Measurements from ENCODE around the gene PHPT1.
"Not testable (repeated sequence)": the region's sequence is repeated elsewhere in the genome, so short reads cannot be mapped to it uniquely, and the experiment has no call there.

PHPT1 gene

GRCh38 chr9:136821826-136822544 is 27.2 kb upstream of the PHPT1 start:
- no peak for DNase-seq

GRCh38 chr9:136823136-136824046 is 25.8 kb upstream of the PHPT1 start:
- DNase-seq = peak in 1 of 56 donors; percentile 23

- no peak for DNase-seq
These were observed 24.5 kb upstream of the PHPT1 start for GRCh38 chr9:136824496-136825225.

GRCh38 chr9:136825295-136826187 is 23.7 kb upstream of the PHPT1 start:
- no peak for DNase-seq

- DNase-seq = no peak
These were observed 23.0 kb upstream of the PHPT1 start for GRCh38 chr9:136826188-136826541.

- no peak for DNase-seq
These were observed 22.3 kb upstream of the PHPT1 start for GRCh38 chr9:136826703-136827582.

- no peak for DNase-seq
These were observed 21.3 kb upstream of the PHPT1 start for GRCh38 chr9:136827794-136828473.

GRCh38 chr9:136828474-136829140 is 20.6 kb upstream of the PHPT1 start:
- DNase-seq = no peak

GRCh38 chr9:136829412-136829811 is 19.8 kb upstream of the PHPT1 start:
- no peak for DNase-seq

GRCh38 chr9:136829981-136830885 is 19.0 kb upstream of the PHPT1 start:
- DNase-seq = no peak

GRCh38 chr9:136831002-136831719 is 18.0 kb upstream of the PHPT1 start:
- no peak for DNase-seq

GRCh38 chr9:136831720-136832104 is 17.5 kb upstream of the PHPT1 start:
- no peak for DNase-seq

- DNase-seq = no peak
These were observed 16.6 kb upstream of the PHPT1 start for GRCh38 chr9:136832581-136832980.

- not testable (repeated sequence) for DNase-seq
These were observed 15.7 kb upstream of the PHPT1 start for GRCh38 chr9:136833381-136834048.

- DNase-seq = no peak
These were observed 13.9 kb upstream of the PHPT1 start for GRCh38 chr9:136835162-136835931.
